GM19035 (cell line): ENCODE data around the gene KRT31.
"Not testable (repeated sequence)": the region's sequence is repeated elsewhere in the genome, so short reads cannot be mapped to it uniquely, and the experiment has no call there.

Experiments used
- ATAC-seq: cut with Tn5 transposase; IDR thresholded peaks from one replicate; pipeline ENCODE4 v1.9.1; 2021; ENCODE audit not compliant: unreplicated experiment

Gene KRT31

GRCh38 chr17:41392278-41392677 lies 5.1 kb downstream of the KRT31 start:
- no peak for ATAC-seq

GRCh38 chr17:41391535-41391934 lies 5.9 kb downstream of the KRT31 start:
- ATAC-seq = no peak

- no peak for ATAC-seq
Measured at GRCh38 chr17:41390411-41390938, 6.9 kb downstream of the KRT31 start.

GRCh38 chr17:41387670-41388069 lies 9.7 kb downstream of the KRT31 start:
- ATAC-seq = no peak

GRCh38 chr17:41386227-41386626 lies 11.2 kb downstream of the KRT31 start:
- no peak for ATAC-seq

- ATAC-seq = no peak
Measured at GRCh38 chr17:41383690-41384089, 13.7 kb downstream of the KRT31 start.

- ATAC-seq = no peak
Measured at GRCh38 chr17:41382394-41382793, 15.0 kb downstream of the KRT31 start.

- not testable (repeated sequence) for ATAC-seq
Measured at GRCh38 chr17:41381943-41382342, 15.5 kb downstream of the KRT31 start, which contains the start of gene KRT34. Gene KRT34 (minus strand): TSS chr17:41382306. CDS start chr17:41382246, 60 bp downstream.

GRCh38 chr17:41380091-41380490 lies 17.3 kb downstream of the KRT31 start:
- not testable (repeated sequence) for ATAC-seq

GRCh38 chr17:41377546-41377945 lies 19.9 kb downstream of the KRT31 start:
- no peak for ATAC-seq

GRCh38 chr17:41369713-41370112 lies 27.7 kb downstream of the KRT31 start, which contains the start of gene KRT33B:
Gene KRT33B (minus strand): TSS chr17:41369813. CDS start chr17:41369750, 63 bp downstream.
- ATAC-seq = no peak

- no peak for ATAC-seq
Measured at GRCh38 chr17:41369023-41369422, 28.4 kb downstream of the KRT31 start.

GRCh38 chr17:41367426-41368075 lies 29.9 kb downstream of the KRT31 start:
- no peak for ATAC-seq

GRCh38 chr17:41366070-41366469 lies 31.3 kb downstream of the KRT31 start:
- ATAC-seq = no peak

GRCh38 chr17:41363881-41364280 lies 33.5 kb downstream of the KRT31 start:
- ATAC-seq = no peak

- ATAC-seq = no peak
Measured at GRCh38 chr17:41360296-41360995, 37.0 kb downstream of the KRT31 start.

- ATAC-seq = no peak
Measured at GRCh38 chr17:41354536-41354935, 42.9 kb downstream of the KRT31 start.

GRCh38 chr17:41352597-41353366 lies 44.6 kb downstream of the KRT31 start:
- no peak for ATAC-seq

- ATAC-seq = no peak
Measured at GRCh38 chr17:41351177-41351576, 46.2 kb downstream of the KRT31 start.

- not testable (repeated sequence) for ATAC-seq
Measured at GRCh38 chr17:41350381-41350878, 47.0 kb downstream of the KRT31 start, which contains the start of gene KRT33A. Gene KRT33A (minus strand): TSS chr17:41350828. CDS start chr17:41350767, 61 bp downstream.
